Vagina (tissue), 2 donors: Measurements from ENCODE around the gene PEX10. TPM values are rescaled to one million over a fixed set of nuclear protein-coding genes. Genes with fewer than 3 reads are reported as not detected.

Experiments
- DNase-seq, 2 donors: peaks; one replicate each; pipeline ENCODE4 v3.0.0-alpha.2; 2017; ENCODE audit errors: extremely low spot score in 2 of 2
- H3K27ac ChIP-seq: fragments of 200-600 bp; sonication (generic); one replicate; pipeline ENCODE4 v1.5.1; 2019
- H3K27me3 ChIP-seq: fragments of 200-600 bp; sonication (generic); one replicate; pipeline ENCODE4 v1.5.1; 2019
- H3K36me3 ChIP-seq, 2 donors: fragments of 200-600 bp; sonication (generic); one replicate each; pipeline ENCODE4 v1.5.1; 2017 to 2019
- H3K4me1 ChIP-seq: fragments of 200-600 bp; sonication (generic); one replicate; pipeline ENCODE4 v1.5.1; 2019
- H3K4me3 ChIP-seq, 2 donors: fragments of 200-600 bp; sonication (generic); 1 replicate in 1 of 2; 2 replicates in 1 of 2; pipeline ENCODE4 v1.5.1; 2016 to 2019
- H3K9me3 ChIP-seq: fragments of 200-600 bp; sonication (generic); one replicate; pipeline ENCODE4 v1.5.1; 2019
- POLR2A ChIP-seq, 2 donors: fragments of 450-650 bp; IDR thresholded peaks; one replicate each; pipeline ENCODE4 v1.6.1; 2017; ENCODE audit warnings: antibody characterized with exemption in 2 of 2, mild to moderate bottlenecking in 2 of 2, moderate library complexity in 2 of 2
- POLR2AphosphoS5 ChIP-seq, 2 donors: sonication (generic); formaldehyde crosslinking; IDR thresholded peaks; one replicate each; pipeline ENCODE4 v1.9.0; 2017; ENCODE audit warnings: antibody characterized with exemption in 2 of 2, mild to moderate bottlenecking in 2 of 2, low read depth in 1 of 2; ENCODE audit not compliant: insufficient read depth in 1 of 2
- intact Hi-C: fragments of 100-400 bp; cut with DNase I; formaldehyde crosslinking; loops from one replicate; pipeline ENCODE4 v1.15.1; 2023
- total RNA-seq: library from RNA; depleted of rRNA; stranded (reverse); fragments of >200 nt; gene quantifications from one replicate; pipeline ENCODE4 v1.2.3, GENCODE V29; 2016
- TF ChIP-seq, protein P1 (sequence below), 3 experiments: fragments of 450-650 bp in 2 of 3; fragments of 200-600 bp in 1 of 3; sonication (generic) in 1 of 3; IDR thresholded peaks; one replicate each; pipeline ENCODE4 v1.5.1; 2017 to 2019; ENCODE audit warnings: antibody characterized with exemption in 3 of 3, mild to moderate bottlenecking in 2 of 3, moderate library complexity in 2 of 3

PEX10 gene
- total RNA-seq, 1 donor from 2014 or later: 15.2 TPM

GRCh38 chr1:2408456-2408855 is 3.9 kb downstream of the PEX10 start:
- H3K27ac ChIP-seq: no peak overlapping the region
- H3K4me1 ChIP-seq: peaks cover 14% of the 10 kb centered on the region
- TF ChIP-seq, protein P1, sequence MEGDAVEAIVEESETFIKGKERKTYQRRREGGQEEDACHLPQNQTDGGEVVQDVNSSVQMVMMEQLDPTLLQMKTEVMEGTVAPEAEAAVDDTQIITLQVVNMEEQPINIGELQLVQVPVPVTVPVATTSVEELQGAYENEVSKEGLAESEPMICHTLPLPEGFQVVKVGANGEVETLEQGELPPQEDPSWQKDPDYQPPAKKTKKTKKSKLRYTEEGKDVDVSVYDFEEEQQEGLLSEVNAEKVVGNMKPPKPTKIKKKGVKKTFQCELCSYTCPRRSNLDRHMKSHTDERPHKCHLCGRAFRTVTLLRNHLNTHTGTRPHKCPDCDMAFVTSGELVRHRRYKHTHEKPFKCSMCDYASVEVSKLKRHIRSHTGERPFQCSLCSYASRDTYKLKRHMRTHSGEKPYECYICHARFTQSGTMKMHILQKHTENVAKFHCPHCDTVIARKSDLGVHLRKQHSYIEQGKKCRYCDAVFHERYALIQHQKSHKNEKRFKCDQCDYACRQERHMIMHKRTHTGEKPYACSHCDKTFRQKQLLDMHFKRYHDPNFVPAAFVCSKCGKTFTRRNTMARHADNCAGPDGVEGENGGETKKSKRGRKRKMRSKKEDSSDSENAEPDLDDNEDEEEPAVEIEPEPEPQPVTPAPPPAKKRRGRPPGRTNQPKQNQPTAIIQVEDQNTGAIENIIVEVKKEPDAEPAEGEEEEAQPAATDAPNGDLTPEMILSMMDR (IDR thresholded peaks at IDR 0.05): no peak
- TF ChIP-seq POLR2A (IDR thresholded peaks at IDR 0.05) (no peak), POLR2AphosphoS5 (IDR thresholded peaks at IDR 0.05; ENCODE audit: insufficient read depth in 1 of 2, low read depth in 1 of 2) (no peak)
- H3K27me3 ChIP-seq: no peaks in the 10 kb centered on the region
- H3K36me3 ChIP-seq: peaks cover 0 to 40% of the 10 kb centered on the region in 2 donors
- DNase-seq: no peak
- intact Hi-C loops: no loop called here
- H3K4me3 ChIP-seq: no peak overlapping the region
- no peaks in the 10 kb centered on the region for H3K9me3 ChIP-seq

GRCh38 chr1:2407991-2408275 is 4.4 kb downstream of the PEX10 start:
- Histone ChIP-seq H3K9me3 (no peaks in the 10 kb centered on the region), H3K36me3 (peaks cover 0 to 45% of the 10 kb centered on the region in 2 donors)
- intact Hi-C loops: no loop called here

GRCh38 chr1:2407166-2407990 is 5.0 kb downstream of the PEX10 start:
- intact Hi-C loops: no loop called here
- Histone ChIP-seq H3K4me3 (no peak overlapping the region), H3K9me3 (no peaks in the 10 kb centered on the region), H3K36me3 (peaks cover 0 to 49% of the 10 kb centered on the region in 2 donors), H3K4me1 (peaks cover 9% of the 10 kb centered on the region), H3K27ac (no peak overlapping the region), H3K27me3 (no peaks in the 10 kb centered on the region)
- TF ChIP-seq, protein P1 (IDR thresholded peaks at IDR 0.05): no peak
- TF ChIP-seq POLR2A (IDR thresholded peaks at IDR 0.05) (no peak), POLR2AphosphoS5 (IDR thresholded peaks at IDR 0.05; ENCODE audit: insufficient read depth in 1 of 2, low read depth in 1 of 2) (no peak)
- DNase-seq: no peak

More at GRCh38 chr1:2407991-2408275, 4.4 kb downstream of the PEX10 start:
- no peak overlapping the region for H3K4me3 ChIP-seq
- H3K4me1 ChIP-seq: peaks cover 9% of the 10 kb centered on the region
- no peak overlapping the region for H3K27ac ChIP-seq
- H3K27me3 ChIP-seq: no peaks in the 10 kb centered on the region
- no peak for TF ChIP-seq POLR2A (IDR thresholded peaks at IDR 0.05)
- TF ChIP-seq, protein P1 (IDR thresholded peaks at IDR 0.05): no peak
- TF ChIP-seq POLR2AphosphoS5 (IDR thresholded peaks at IDR 0.05; ENCODE audit: insufficient read depth in 1 of 2, low read depth in 1 of 2): no peak
- DNase-seq: no peak

- no peak overlapping the region for H3K4me3 ChIP-seq
- intact Hi-C loops: no loop called here
- no peak for DNase-seq
- no peak for TF ChIP-seq POLR2AphosphoS5 (IDR thresholded peaks at IDR 0.05; ENCODE audit: insufficient read depth in 1 of 2, low read depth in 1 of 2)
- TF ChIP-seq, protein P1 (IDR thresholded peaks at IDR 0.05): no peak
- TF ChIP-seq POLR2A (IDR thresholded peaks at IDR 0.05): no peak
- H3K27me3 ChIP-seq: no peaks in the 10 kb centered on the region
- H3K36me3 ChIP-seq: peaks cover 0 to 55% of the 10 kb centered on the region in 2 donors
- H3K9me3 ChIP-seq: no peaks in the 10 kb centered on the region
- H3K4me1 ChIP-seq: peaks cover 4% of the 10 kb centered on the region
- no peak overlapping the region for H3K27ac ChIP-seq
Measured at GRCh38 chr1:2406451-2407041, 5.8 kb downstream of the PEX10 start.
